ENCODE results near the gene SMIM41.
A peak's percentile ranks its signal among the peaks of the same experiment; 100 is the strongest.

SMIM41 gene

DNA sequence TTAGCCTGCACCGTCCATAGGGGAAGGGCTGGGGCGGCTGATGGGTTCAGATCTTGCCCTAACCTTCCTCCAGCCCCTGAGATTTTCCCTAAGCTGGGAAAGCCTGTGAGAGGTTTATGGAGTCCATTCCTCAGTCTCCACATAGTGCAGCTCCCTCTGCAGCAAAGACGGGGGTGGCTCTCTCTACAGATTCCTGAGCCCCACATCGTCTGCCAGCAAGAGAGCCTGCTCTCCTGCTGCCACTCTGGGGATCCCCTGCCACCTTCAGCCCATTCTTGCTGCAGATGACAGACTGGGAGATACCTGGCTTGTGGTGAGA, 3.1 kb downstream of the SMIM41 start:
- Histone ChIP-seq H3K27ac (ENCODE audit: low read depth, low read length, severe bottlenecking) (peak overlapping the region; percentile 62), H3K36me3 (ENCODE audit: control insufficient read depth, insufficient read depth, low read length) (peaks cover 11% of the 10 kb centered on the region), H3K4me1 (ENCODE audit: control insufficient read depth, insufficient read depth, low read length, poor library complexity, severe bottlenecking) (peaks cover 19% of the 10 kb centered on the region), H3K4me3 (ENCODE audit: extremely low read depth, insufficient read depth, low read length, poor library complexity, severe bottlenecking) (no peak overlapping the region), H3K9me3 (ENCODE audit: control insufficient read depth, low read length) (no peaks in the 10 kb centered on the region)
- WGBS, 2 experiments (ENCODE audit: insufficient coverage in 2 of 2) = 81 to 85% methylated on average over 3 to 4 of the region's 4 CpGs

DNA sequence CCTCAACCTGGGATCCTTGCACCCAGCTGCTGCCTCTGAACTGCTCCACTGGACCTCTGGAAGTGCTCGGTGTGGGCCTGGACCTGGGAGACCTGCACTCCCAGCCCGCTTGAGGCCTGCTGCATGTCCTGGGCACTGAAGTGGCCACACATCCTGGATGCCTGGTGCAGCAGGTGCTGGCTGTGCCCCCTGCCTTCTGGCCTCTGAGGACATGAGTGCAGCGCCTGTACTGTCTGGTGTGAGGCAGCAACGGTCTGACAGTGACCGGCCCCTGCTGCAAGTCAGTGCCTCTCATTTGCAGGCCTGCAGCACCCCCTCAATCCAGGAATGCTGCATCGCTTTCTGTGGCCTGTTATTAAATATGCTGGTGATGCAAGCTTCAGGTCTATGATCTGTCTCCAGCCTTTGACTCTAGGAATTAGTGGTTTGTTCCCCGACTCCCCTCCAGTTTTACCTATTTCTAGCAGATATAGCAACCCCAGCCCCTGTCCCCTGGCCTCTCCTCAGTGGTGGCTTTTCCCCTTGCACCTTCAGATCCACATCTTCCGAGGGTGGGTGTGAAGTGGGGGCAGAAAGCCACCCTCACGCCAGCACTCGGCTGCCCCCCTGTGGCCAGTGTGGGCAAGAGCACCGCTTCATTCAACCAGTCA, 3.6 kb downstream of the SMIM41 start:
- H3K27ac ChIP-seq (ENCODE audit: low read depth, low read length, severe bottlenecking) = no peak overlapping the region
- H3K9me3 ChIP-seq (ENCODE audit: control insufficient read depth, low read length) = no peaks in the 10 kb centered on the region
- 50 to 85% methylated on average over 5 to 9 of the region's 11 CpGs for WGBS, 2 experiments (ENCODE audit: insufficient coverage in 2 of 2)
- peaks cover 19% of the 10 kb centered on the region for H3K4me1 ChIP-seq (ENCODE audit: control insufficient read depth, insufficient read depth, low read length, poor library complexity, severe bottlenecking)
- peaks cover 6% of the 10 kb centered on the region for H3K36me3 ChIP-seq (ENCODE audit: control insufficient read depth, insufficient read depth, low read length)
- no peak overlapping the region for H3K4me3 ChIP-seq (ENCODE audit: extremely low read depth, insufficient read depth, low read length, poor library complexity, severe bottlenecking)

DNA sequence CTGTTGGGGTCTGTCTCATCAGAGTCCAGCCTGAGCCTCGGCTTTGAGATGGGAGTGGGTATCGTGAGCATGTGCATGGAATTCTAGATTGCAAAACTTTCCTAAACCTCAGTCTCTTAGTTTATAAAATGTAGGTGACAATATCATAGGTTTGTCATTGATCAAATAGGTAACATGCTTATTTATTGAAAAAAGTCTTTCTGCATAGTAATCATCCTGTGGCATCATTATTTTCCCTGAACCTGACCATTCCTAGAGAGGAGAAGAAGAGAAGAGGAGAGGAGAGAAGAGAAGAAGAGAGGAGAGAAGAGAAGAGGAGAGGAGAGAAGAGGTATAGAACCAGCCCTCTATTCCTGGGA, 4.1 kb downstream of the SMIM41 start:
- Histone ChIP-seq H3K27ac (ENCODE audit: low read depth, low read length, severe bottlenecking) (no peak overlapping the region), H3K4me1 (ENCODE audit: control insufficient read depth, insufficient read depth, low read length, poor library complexity, severe bottlenecking) (peaks cover 19% of the 10 kb centered on the region), H3K9me3 (ENCODE audit: control insufficient read depth, low read length) (no peaks in the 10 kb centered on the region), H3K4me3 (ENCODE audit: extremely low read depth, insufficient read depth, low read length, poor library complexity, severe bottlenecking) (no peak overlapping the region), H3K36me3 (ENCODE audit: control insufficient read depth, insufficient read depth, low read length) (peaks cover 2% of the 10 kb centered on the region)
- WGBS, 2 experiments (ENCODE audit: insufficient coverage in 2 of 2) = 42% methylated on average over 2 of the region's 2 CpGs; no CpG with 5 or more reads in 1 of the 2 experiments

DNA sequence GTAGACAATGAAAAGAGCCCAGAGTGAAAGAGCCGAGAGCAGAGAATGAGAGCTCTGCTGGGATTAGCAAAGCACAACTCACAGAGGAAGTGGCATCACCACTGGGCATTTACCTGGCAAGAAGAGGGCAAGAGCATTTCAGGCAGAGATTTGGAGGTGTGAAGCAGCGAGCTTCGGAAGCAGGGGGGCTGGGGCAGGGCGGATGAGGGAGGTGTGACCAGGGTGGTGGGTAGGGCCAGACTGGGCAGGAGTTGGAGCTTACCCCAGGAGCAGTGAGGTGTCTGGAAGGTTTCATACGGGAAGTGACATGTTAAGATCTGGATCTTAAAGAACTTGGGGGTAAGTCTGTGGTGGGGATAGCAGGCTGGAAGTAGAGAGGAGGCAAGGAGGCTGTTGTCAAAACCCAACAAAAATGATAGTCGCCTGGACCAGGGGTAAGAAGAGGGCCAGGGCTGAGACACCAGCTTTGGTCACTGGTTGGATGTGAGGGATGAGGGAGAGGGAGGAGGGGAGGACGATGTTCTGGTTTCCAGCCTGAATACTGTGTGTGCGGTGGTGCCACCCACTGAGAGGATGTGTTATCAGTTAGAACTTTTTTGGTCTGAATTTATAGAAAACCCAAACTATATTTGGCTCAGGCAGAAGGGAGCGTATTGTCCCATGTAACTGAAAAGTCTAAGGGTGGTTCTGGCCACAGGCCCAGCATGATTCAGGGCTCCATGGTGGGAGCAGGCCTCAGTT, 5.2 kb downstream of the SMIM41 start:
- 86 to 99% methylated on average over 7 to 8 of the region's 9 CpGs for WGBS, 2 experiments (ENCODE audit: insufficient coverage in 2 of 2)
- Histone ChIP-seq H3K4me3 (ENCODE audit: extremely low read depth, insufficient read depth, low read length, poor library complexity, severe bottlenecking) (no peak overlapping the region), H3K27ac (ENCODE audit: low read depth, low read length, severe bottlenecking) (no peak overlapping the region), H3K4me1 (ENCODE audit: control insufficient read depth, insufficient read depth, low read length, poor library complexity, severe bottlenecking) (peaks cover 19% of the 10 kb centered on the region), H3K36me3 (ENCODE audit: control insufficient read depth, insufficient read depth, low read length) (no peaks in the 10 kb centered on the region), H3K9me3 (ENCODE audit: control insufficient read depth, low read length) (no peaks in the 10 kb centered on the region)

DNA sequence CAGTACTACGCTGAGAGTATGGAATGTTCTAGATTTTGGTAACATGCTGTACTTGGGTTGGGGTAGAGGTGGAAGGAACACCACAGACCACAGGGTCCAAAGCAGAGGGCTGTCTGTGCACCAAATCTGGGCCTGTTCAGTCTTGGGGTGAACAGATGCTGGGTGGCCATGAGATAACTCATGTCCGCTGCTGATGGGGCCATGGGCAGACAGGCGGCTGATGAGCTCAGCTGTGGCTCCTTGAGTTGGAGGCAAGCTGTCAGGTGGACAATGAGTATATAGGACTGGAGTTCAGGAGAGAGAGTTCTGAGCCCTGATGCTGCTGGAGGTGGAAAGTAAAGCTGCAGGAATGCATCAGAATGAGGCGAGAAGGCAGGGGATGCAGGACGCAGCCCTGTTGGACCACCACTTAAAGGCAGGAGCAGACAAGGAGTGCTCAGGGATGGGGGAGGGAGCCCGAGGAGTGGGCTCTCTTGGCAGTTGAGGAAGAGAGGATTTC, 6.2 kb downstream of the SMIM41 start:
- H3K4me3 ChIP-seq (ENCODE audit: extremely low read depth, insufficient read depth, low read length, poor library complexity, severe bottlenecking) = no peak overlapping the region
- no peaks in the 10 kb centered on the region for H3K9me3 ChIP-seq (ENCODE audit: control insufficient read depth, low read length)
- H3K4me1 ChIP-seq (ENCODE audit: control insufficient read depth, insufficient read depth, low read length, poor library complexity, severe bottlenecking) = peaks cover 18% of the 10 kb centered on the region
- no peaks in the 10 kb centered on the region for H3K36me3 ChIP-seq (ENCODE audit: control insufficient read depth, insufficient read depth, low read length)
- H3K27ac ChIP-seq (ENCODE audit: low read depth, low read length, severe bottlenecking) = no peak overlapping the region
- WGBS, 2 experiments (ENCODE audit: insufficient coverage in 2 of 2) = 91 to 93% methylated on average over 5 to 6 of the region's 6 CpGs

DNA sequence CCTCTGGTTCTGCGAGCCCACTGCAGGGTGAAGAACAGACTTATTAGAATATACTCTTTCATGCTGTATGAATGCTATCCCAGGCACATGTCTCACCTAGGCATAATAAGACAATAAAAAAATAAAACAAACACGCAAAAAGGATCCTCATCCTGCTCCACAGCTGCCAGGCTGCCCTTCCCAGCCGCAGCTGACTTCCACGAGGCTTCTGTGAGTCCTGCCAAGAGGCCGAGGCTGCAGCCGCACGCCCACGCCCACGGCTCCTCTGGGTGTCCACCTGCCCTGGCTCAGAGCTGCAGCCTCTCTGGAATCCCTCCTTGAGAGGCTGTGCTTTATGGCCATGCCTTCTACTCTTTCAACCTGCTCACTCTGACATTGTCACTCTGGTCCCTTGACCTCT, 6.9 kb downstream of the SMIM41 start:
- Histone ChIP-seq H3K27ac (ENCODE audit: low read depth, low read length, severe bottlenecking) (no peak overlapping the region), H3K36me3 (ENCODE audit: control insufficient read depth, insufficient read depth, low read length) (no peaks in the 10 kb centered on the region), H3K9me3 (ENCODE audit: control insufficient read depth, low read length) (no peaks in the 10 kb centered on the region), H3K4me1 (ENCODE audit: control insufficient read depth, insufficient read depth, low read length, poor library complexity, severe bottlenecking) (peaks cover 12% of the 10 kb centered on the region), H3K4me3 (ENCODE audit: extremely low read depth, insufficient read depth, low read length, poor library complexity, severe bottlenecking) (no peak overlapping the region)
- 86 to 95% methylated on average over 8 of the region's 9 CpGs for WGBS, 2 experiments (ENCODE audit: insufficient coverage in 2 of 2)

DNA sequence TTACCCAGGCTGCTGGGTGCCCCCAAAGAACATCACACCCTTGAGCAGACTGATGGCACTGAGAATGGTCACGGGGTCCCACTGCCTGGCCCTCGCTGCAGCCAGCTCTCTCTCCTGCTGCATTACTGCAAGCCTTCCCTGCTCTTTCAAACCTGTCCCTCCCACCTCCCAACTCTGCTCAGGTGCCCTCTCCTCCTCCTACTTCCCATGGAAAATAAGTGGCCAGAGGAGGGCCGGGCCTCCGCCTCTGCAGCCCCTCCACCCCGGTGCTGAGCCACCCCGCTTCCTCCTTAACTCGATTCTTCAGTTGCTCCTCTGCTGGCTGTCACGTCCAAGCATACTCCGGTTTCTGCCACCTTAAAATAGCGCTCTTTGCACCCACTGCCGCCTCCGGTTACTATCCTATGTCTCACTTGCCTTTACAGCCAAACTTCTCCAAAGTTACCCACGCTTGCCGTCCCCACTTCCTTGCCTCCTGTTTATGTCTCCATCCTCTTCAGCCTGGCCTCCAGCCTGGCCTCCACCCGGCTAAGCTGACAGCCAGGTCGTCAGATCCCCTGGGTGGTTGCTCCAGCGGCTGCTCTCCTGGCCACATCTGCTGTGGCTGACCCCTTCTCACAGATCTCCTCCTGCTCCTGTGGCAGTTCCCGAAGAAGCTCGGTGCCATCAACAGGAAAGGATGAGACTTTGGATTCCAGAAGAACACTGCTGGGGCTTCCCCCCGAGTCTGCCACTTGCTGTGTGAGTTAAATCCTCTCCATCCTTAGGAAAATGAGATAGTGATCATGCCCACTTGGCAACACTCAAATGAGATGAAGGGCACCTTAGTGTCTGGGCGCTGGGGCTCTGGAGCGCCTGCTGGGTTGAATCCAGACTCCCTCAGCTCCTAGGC, 7.7 kb downstream of the SMIM41 start:
- 81 to 90% methylated on average over 18 to 21 of the region's 22 CpGs for WGBS, 2 experiments (ENCODE audit: insufficient coverage in 2 of 2)

DNA sequence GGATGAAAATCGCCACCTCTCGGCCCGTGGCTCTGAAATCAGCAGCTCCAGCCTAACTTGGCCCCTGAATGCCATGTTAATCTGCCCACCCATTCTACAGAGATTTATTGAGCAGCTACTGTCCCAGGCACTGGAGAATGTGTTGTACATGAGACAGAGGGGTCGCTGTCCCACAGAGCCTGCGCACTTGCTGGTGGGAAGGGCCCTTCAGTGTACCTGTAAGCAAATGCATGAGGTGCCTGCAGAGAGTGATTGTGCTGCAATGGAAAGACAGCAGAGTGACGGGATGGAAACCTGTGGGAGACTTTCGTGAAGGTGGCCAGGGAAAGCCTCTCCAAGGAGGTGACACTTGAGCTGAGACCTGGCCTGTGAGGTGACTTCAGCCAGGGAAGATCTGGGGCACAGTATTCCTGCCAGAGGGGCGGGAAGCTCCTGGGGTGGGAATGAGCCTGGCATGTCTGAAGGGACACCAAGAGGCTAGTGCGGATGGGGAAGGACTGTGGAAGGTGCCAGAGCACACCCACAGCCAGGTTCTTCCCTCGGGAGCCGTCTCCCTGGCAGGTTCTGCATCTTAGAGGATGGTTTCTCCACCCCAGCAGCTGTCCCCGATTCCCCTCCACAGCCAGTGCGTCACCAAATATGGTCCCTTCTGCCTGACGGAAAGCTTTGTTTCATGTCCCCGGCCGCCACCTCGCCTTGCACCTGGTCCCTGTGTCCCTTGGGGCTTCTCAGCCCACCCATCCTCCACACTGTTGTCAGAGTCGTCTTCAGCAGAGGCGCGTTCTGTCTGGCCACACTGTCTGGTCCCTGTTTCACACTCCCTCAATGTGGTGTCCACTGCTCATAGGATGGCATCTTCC, 8.7 kb downstream of the SMIM41 start:
- 89% methylated on average over 19 to 20 of the region's 20 CpGs for WGBS, 2 experiments (ENCODE audit: insufficient coverage in 2 of 2)
- H3K4me3 ChIP-seq (ENCODE audit: extremely low read depth, insufficient read depth, low read length, poor library complexity, severe bottlenecking) = no peak overlapping the region
- no peaks in the 10 kb centered on the region for H3K4me1 ChIP-seq (ENCODE audit: control insufficient read depth, insufficient read depth, low read length, poor library complexity, severe bottlenecking)
- no peaks in the 10 kb centered on the region for H3K36me3 ChIP-seq (ENCODE audit: control insufficient read depth, insufficient read depth, low read length)
- no peak overlapping the region for H3K27ac ChIP-seq (ENCODE audit: low read depth, low read length, severe bottlenecking)
- no peaks in the 10 kb centered on the region for H3K9me3 ChIP-seq (ENCODE audit: control insufficient read depth, low read length)

More for the DNA sequence above, 7.7 kb downstream of the SMIM41 start:
- Histone ChIP-seq H3K9me3 (ENCODE audit: control insufficient read depth, low read length) (no peaks in the 10 kb centered on the region), H3K36me3 (ENCODE audit: control insufficient read depth, insufficient read depth, low read length) (no peaks in the 10 kb centered on the region), H3K27ac (ENCODE audit: low read depth, low read length, severe bottlenecking) (no peak overlapping the region), H3K4me1 (ENCODE audit: control insufficient read depth, insufficient read depth, low read length, poor library complexity, severe bottlenecking) (peaks cover 5% of the 10 kb centered on the region), H3K4me3 (ENCODE audit: extremely low read depth, insufficient read depth, low read length, poor library complexity, severe bottlenecking) (no peak overlapping the region)

DNA sequence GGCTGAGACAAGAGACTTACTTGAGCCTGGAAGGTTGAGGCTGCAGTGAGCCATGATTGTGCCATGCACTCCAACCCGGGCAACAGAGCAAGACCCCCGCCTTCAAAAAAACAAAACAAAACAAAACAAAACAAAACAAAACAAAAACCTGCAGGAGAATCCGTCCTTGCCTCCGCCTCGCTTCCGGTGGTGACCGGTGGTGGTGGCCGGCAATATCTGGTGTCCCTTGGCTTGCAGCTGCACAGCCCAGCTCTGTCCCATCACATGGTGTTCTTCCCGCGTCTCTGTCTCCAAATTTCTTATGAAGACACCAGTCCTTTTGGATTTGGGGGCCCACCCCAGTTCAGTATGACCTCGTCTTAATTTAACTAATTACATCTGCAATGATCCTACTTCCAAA, 10.0 kb downstream of the SMIM41 start:
- 93 to 99% methylated on average over 8 to 10 of the region's 11 CpGs for WGBS, 2 experiments (ENCODE audit: insufficient coverage in 2 of 2)
- H3K36me3 ChIP-seq (ENCODE audit: control insufficient read depth, insufficient read depth, low read length) = no peaks in the 10 kb centered on the region
- no peaks in the 10 kb centered on the region for H3K9me3 ChIP-seq (ENCODE audit: control insufficient read depth, low read length)
- H3K27ac ChIP-seq (ENCODE audit: low read depth, low read length, severe bottlenecking) = no peak overlapping the region
- H3K4me1 ChIP-seq (ENCODE audit: control insufficient read depth, insufficient read depth, low read length, poor library complexity, severe bottlenecking) = no peaks in the 10 kb centered on the region
- no peak overlapping the region for H3K4me3 ChIP-seq (ENCODE audit: extremely low read depth, insufficient read depth, low read length, poor library complexity, severe bottlenecking)

DNA sequence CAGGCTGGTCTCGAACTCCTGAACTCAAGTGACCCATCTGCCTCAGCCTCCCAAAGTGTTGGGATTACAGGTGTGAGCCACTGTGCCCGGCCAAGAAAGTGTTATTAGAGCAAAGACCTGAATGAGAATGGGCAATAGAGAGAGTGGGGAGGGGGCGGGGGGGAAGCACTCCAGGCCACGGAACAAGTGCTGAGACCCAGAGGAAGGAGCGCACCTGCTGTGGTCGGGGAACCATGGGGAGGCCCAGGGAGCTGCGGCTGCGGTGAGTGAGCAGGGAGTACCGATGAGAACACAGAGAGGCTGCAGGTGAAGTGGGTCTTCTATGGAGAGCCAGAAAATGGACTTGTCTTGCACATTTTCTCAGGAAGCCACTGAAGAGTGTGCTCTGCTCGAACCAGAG, 10.8 kb downstream of the SMIM41 start:
- Histone ChIP-seq H3K36me3 (ENCODE audit: control insufficient read depth, insufficient read depth, low read length) (no peaks in the 10 kb centered on the region), H3K4me3 (ENCODE audit: extremely low read depth, insufficient read depth, low read length, poor library complexity, severe bottlenecking) (no peak overlapping the region)
- 89 to 93% methylated on average over 9 to 10 of the region's 10 CpGs for WGBS, 2 experiments (ENCODE audit: insufficient coverage in 2 of 2)

More for the DNA sequence above, 10.8 kb downstream of the SMIM41 start:
- Histone ChIP-seq H3K9me3 (ENCODE audit: control insufficient read depth, low read length) (no peaks in the 10 kb centered on the region), H3K27ac (ENCODE audit: low read depth, low read length, severe bottlenecking) (no peak overlapping the region), H3K4me1 (ENCODE audit: control insufficient read depth, insufficient read depth, low read length, poor library complexity, severe bottlenecking) (no peaks in the 10 kb centered on the region)
